Measurements from ENCODE around the gene SPDEF.

DNA sequence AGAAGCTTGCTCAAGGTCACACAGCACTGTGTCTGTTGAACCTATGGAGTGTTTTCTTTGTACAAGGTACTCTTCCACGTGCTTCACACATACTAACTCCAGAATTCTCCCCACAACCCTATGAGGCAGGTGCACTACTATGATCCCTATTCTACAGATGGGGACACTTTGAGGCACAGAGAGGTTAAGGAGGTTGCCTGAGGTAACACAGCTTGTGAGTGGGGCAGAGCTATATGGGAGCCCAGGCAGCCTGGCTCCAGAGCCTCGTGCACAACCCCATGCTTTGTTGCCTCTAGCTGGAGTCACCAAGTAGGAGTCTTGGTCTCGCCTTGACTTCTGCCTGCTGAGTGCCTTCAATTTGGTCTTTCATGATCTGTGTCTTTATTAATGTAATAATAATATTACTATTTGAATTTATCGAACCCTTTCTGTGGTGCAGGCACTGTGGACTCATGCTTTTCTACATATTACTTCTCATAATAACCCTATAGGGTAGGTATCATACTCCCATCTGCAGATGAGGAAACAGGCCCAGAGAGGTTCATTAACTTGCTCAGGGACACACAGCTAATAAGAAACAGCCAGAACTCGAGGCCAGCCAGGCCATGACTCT lies 13.3 kb upstream of the SPDEF start:
- TF ChIP-seq, protein P1, sequence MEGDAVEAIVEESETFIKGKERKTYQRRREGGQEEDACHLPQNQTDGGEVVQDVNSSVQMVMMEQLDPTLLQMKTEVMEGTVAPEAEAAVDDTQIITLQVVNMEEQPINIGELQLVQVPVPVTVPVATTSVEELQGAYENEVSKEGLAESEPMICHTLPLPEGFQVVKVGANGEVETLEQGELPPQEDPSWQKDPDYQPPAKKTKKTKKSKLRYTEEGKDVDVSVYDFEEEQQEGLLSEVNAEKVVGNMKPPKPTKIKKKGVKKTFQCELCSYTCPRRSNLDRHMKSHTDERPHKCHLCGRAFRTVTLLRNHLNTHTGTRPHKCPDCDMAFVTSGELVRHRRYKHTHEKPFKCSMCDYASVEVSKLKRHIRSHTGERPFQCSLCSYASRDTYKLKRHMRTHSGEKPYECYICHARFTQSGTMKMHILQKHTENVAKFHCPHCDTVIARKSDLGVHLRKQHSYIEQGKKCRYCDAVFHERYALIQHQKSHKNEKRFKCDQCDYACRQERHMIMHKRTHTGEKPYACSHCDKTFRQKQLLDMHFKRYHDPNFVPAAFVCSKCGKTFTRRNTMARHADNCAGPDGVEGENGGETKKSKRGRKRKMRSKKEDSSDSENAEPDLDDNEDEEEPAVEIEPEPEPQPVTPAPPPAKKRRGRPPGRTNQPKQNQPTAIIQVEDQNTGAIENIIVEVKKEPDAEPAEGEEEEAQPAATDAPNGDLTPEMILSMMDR (conservative IDR thresholded peaks at IDR 0.05; ENCODE audit: low read length) = no peak
- no peak for TF ChIP-seq EZH2phosphoT487 (IDR thresholded peaks at IDR 0.05; ENCODE audit: borderline replicate concordance, low read depth, low read length)
